HG02852 (cell line): Measurements from ENCODE around the gene ELMOD3.
"Not testable (repeated sequence)": the region's sequence is repeated elsewhere in the genome, so short reads cannot be mapped to it uniquely, and the experiment has no call there.

ENCODE experiments used
- ATAC-seq: cut with Tn5 transposase; IDR thresholded peaks from one replicate; pipeline ENCODE4 v1.9.1; 2021; ENCODE audit warnings: mild to moderate bottlenecking, moderate library complexity; ENCODE audit not compliant: unreplicated experiment

Gene ELMOD3

DNA sequence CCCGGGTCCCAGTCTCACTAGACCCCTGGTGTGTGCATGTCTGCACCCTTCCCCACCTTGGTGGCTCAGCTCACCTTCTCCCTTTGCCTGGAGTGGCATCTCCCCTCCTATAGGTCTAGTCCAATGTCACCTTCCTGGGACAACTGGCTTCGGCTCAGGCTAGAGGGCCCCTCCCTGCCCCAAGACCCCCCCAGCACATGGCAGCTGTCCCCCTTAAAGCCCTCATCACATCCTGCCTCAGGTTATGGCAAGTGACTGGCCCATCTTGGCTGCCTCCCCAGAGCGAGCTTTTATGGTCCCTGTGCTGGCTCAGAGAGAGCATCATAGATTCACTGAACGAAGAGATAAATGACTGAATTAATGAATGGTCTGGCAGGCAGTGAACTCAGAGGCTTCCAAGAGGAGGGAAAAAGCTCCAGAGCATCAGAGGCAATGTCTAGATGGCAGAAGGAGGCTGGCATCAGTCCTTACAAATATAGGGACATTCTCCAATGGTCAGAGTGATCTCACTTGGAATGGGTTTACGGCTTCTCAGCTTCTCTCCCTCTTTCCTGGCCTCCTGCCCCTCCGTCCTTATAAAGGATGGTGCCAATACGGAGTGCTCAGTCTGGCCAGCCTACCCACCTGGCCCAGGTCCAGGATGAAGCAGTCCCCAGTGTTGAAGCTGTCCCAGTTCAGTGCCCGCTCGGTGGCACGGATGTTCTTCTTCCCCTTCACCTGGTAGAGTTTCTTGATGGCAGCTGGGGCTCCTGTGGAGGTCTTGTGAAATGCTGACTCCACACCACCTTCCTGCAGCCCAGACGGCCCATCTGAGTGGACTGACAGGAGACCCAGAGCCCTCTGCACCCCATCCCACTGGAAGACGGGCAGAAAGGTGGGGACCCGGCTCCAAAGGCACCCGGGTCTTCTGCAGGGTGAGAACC lies 46.2 kb downstream of the ELMOD3 start:
- ATAC-seq, result no peak

DNA sequence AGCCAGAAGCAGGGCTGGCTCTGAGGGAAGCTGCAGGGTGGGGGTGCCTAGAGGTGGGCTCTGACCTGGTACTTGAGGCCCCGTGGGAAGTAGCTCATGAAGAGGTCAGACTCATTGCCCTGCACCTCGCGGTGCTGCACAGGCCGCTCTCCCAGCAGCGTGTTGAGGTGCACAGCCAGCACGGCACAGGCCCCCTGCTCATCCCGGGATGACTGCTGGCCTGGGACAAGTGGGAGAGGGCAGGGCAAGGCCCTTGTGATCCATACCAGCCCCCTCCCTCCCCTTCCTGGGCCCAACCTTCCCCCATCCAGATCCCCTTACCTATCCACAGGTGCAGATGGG lies 46.9 kb downstream of the ELMOD3 start:
- no peak for ATAC-seq

DNA sequence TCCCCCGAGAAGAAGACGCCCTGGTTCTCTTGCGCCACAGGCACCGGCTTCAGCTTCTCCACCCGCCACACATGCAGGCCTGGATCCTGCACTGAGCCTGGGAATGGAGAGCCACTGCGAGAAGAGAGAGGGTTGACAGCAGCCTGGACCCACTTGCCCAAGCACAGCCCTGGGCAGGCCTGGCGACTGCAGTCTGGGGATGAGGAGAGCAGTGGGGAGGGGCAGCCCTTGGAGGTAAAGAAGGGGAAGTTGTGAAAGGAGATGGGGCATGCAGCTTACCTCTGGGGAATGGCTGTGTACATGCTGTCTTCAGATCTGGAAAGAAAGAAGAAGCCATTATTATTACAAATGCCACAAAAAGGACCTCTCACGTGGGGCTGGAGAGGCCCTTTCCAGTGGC lies 47.3 kb downstream of the ELMOD3 start:
- ATAC-seq, result no peak

DNA sequence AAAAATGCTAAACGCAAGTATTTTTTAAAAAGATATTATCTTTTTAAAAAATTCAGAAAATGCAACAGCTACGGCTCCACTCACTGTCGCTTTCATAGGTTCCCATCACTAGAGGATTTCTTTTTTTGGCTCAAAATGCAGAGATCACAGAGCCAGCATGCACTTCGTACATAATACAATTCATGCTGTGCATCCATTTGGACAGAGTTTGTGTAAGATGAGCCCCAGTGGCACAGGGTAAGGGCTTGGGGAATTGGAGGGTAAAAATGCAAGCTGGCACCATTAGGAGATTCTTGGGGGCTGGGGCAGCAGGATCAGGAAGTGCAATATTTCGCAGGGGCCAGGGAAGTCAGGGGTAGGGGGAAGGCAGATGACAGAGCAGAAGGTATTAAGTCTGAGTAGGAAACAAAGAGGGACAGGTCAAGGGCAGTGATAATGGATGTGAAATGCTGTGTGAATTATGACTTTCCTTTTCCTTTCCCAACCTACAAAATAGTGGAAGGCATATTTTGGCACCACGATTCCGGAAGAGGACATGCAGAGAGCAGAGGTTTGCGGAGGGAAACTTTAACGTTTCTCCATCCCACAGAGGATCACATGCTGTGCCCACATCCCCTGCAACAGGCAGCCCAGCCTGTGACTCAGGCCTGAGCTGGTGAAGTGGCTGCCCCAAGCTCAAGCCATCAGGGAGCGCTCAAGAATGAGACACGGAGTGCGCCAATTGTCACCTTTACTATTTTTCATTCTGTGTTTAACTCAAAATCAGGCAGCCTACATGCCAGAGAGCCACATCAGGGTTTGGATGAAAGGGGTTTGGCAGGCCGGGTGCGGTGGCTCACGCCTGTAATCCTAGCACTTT lies 50.9 kb downstream of the ELMOD3 start:
- peak; percentile 36 for ATAC-seq

- ATAC-seq, result peak; percentile 60
Observed at GRCh38 chr2:85409845-85410583, 55.4 kb downstream of the ELMOD3 start, which contains the start of gene CAPG. CAPG (minus strand) TSS chr2:85410366; CDS start chr2:85402145, 8,221 bp downstream.

DNA sequence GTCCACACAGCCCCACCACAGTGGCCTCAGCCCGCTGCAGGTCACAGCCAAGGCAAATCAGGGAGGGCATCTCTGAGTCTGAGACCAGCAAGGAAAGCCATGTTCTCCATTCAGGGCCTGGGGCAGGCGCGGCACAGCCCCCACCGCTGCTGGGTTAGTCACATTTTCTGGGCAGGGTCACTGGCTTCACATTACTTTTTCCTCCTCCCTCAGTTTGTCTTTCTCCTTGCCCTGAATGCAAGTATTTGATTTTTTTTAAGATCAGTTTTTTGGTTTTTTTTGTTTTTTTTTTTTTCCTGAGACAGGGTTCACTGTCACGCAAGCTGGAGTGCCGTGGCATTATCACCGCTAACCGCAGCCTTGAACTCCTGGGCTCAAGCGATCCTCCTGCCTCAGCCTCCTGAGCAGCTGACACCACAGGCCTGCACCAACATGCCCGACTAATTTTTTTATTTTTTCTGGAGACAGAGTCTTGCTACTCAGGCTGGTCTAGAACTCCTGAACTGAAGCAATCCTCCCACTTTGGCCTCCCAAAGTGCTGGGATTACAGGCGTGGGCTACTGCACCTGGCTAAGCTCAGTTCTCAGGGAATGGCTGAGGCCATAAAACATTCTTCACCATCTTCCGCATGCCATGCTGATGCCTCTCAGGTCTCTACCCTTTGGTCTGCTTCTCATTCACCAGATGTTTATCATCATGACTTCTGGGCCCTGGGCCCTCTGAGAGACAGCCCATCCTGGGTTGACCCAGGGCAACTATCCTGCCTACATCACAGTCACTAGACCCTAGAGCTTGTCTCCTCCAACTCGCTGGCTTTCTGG lies 56.2 kb downstream of the ELMOD3 start:
- ATAC-seq, result no peak

- ATAC-seq, result no peak
Observed at GRCh38 chr2:85411405-85411748, 56.8 kb downstream of the ELMOD3 start.

DNA sequence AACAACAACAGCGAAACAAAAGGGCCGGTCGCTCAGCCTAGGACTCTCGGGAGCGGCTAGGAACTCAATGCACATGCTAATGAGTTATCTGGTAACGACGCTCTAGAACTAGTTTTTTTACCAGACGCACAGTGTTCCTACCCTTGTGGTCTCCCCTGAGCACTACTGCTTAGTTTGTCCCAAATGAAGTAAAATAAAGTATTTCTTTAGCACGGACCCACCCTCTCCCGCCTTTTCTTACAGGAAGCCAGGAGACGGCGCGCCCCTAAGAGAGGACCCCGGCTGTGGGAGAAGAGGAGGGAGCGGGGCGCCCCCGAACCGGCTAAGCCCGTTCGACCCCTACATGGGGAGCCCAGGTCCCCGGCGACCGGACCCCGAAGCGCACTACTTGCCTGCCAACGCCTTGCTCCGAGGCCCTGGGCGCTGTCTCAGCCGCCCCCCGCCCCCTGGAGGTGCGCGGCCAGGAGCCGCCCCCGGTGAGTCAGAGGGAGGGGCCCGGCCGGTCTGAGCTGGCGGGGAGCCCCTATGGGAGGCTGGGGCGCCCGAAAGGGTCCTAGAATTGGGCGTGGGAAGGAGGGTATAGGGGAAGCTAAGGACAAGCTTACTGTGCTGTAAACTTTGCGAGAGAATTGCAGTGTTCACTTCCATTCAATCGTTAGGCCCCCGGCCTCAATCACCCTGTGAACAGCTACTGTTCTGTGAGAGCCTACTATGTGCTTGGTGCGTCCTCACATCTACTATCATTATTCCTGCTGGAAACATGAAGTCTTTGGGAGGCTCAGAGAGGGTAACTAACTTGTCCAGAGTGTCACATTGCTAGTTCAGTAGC lies 59.2 kb downstream of the ELMOD3 start:
- ATAC-seq, result no peak

- ATAC-seq, result not testable (repeated sequence)
Observed at GRCh38 chr2:85414421-85414759, 59.8 kb downstream of the ELMOD3 start.

- ATAC-seq, result no peak
Observed at GRCh38 chr2:85414761-85415553, 60.4 kb downstream of the ELMOD3 start.

- no peak for ATAC-seq
Observed at GRCh38 chr2:85415980-85416650, 61.5 kb downstream of the ELMOD3 start.

GRCh38 chr2:85418132-85419008 lies 63.8 kb downstream of the ELMOD3 start, which contains the start of gene SH2D6:
SH2D6 (plus strand) TSS chr2:85418714; CDS start chr2:85429466, 10,752 bp downstream.
- ATAC-seq, result peak; percentile 83

DNA sequence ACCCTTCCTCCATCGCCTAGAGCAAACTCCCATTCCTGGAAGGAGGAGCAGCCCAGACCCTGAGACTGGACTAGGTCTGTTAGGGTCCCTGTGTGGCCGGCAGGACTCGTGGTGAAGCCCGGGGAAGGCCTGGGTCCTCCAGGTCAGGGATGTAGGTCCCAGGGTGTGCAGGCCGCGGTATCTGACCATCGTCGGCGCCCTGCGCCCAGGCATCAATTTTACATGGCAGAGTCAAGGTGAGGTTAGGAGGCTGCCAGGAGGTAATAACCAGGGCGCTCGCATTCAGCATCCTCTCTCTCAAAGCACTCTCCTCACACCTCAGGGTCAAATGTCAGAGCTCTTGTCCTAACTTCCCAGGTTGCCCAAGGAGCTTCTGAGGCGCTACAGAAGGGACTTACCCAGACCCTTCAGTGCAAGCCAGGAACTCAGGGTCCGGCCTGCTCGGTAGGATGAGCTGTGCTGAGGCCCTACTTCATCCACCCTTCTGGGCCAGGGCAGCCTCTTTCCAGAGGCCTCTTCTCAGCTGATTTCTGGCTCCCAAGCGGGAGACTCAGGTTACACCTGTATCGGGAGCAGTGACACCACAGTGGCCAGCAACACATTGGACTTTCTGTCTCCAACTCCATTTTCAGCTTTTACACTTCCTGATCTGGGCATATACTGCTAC lies 64.6 kb downstream of the ELMOD3 start:
- ATAC-seq, result no peak

DNA sequence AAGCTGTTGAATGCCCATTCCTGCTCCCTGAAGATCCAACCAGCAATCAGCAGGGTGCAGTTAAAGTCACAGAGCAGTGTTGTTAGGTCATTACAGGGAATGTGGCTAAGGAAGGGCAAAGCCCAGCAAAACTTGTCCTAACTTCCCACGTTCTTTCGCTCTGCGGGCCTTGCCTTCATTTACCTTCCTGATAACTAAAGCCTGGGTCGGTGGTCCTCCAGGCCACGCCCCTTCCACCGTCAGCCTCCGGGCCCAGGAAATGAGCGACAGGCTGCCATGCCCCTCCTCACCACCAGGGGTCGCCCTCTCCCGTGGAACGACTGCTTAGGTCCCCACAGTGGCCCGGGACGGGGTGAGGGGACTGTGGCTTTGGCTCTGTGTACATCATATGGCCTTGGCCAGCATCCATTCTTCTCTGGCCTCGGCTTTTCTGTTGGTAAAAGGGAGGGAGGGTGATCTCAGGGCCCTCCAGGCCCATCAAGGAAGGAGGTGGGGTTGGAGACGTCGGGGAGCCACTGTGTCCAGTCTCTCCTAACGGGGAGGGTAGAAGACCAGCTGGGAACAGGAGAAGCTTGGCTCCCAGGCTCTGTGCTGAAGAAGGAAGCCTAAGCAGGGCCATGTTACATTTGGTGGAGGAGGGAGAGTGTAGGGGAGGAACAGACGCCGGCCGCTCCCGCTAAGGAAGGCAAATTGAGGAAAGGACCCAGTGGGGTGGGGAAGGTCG lies 66.1 kb downstream of the ELMOD3 start:
- peak; percentile 48 for ATAC-seq

DNA sequence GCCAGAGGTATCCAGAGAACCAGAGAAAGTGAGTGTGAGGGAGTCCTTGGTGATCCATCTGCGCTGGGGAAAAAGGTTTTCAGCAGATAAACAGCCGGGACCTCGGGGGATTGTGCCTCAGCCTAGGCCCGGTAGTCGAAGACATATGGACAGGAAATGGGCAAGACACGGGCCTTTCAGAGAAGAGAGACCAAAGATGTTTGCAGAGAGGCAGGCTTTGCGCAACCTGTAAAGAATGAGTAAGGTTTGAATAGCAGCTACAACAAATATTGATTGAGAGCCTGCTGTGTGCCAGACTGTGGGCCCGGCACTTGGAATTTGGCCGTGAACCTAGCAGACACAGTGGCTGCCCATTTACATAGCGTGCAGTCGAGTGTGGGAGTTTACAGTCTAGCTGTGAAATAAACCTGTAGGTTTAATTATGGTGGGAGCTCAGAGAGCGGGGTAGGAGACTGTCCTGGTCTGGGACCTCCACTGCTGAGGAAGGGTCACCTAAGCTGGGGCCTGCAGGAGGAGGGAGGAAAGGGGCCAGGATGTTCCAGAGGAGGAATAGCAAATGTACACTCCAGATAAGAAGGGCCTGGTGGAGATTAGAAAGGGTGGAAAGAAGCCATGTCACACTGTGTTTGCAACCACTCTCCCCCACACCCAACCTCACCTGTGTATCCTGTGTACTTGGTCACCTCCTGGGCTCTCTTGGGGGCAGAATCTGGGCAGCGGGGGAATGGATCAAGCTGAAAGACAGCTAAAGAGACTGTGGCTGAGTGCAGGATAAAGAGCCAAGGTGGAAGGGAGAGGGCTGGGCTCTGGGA lies 66.9 kb downstream of the ELMOD3 start:
- ATAC-seq, result no peak
